Suprapubic skin (tissue), 4 donors: Measurements from ENCODE around the gene ISYNA1. TPM values are rescaled to one million over a fixed set of nuclear protein-coding genes. Genes with fewer than 3 reads are reported as not detected.
"Not testable (repeated sequence)": the region's sequence is repeated elsewhere in the genome, so short reads cannot be mapped to it uniquely, and the experiment has no call there.

Source experiments
- DNase-seq, 2 donors: peaks; one replicate each; pipeline ENCODE4 v3.0.0-alpha.2; 2019; ENCODE audit warnings: low spot score in 2 of 2
- H3K27ac ChIP-seq: fragments of 200-600 bp; sonication (generic); one replicate; pipeline ENCODE4 v1.5.1; 2019
- H3K27me3 ChIP-seq: fragments of 200-600 bp; sonication (generic); one replicate; pipeline ENCODE4 v1.5.1; 2019
- H3K36me3 ChIP-seq: fragments of 200-600 bp; sonication (generic); one replicate; pipeline ENCODE4 v1.5.1; 2019
- H3K4me1 ChIP-seq: fragments of 200-600 bp; sonication (generic); one replicate; pipeline ENCODE4 v1.5.1; 2019
- H3K4me3 ChIP-seq: fragments of 200-600 bp; sonication (generic); one replicate; pipeline ENCODE4 v1.5.1; 2019; ENCODE audit warnings: mild to moderate bottlenecking
- H3K9me3 ChIP-seq: fragments of 200-600 bp; sonication (generic); one replicate; pipeline ENCODE4 v1.5.1; 2019
- EP300 ChIP-seq: sonication (generic); formaldehyde crosslinking; IDR thresholded peaks from one replicate; pipeline ENCODE4 v1.6.1; 2017; ENCODE audit warnings: antibody characterized with exemption
- POLR2A ChIP-seq, 2 donors: fragments of 450-650 bp; IDR thresholded peaks; one replicate each; pipeline ENCODE4 v1.6.1; 2017; ENCODE audit warnings: antibody characterized with exemption in 2 of 2, mild to moderate bottlenecking in 2 of 2, moderate library complexity in 2 of 2
- POLR2AphosphoS5 ChIP-seq, 3 donors: sonication (generic); formaldehyde crosslinking; IDR thresholded peaks; one replicate each; pipeline ENCODE4 v1.6.1; 2017; ENCODE audit warnings: antibody characterized with exemption in 3 of 3
- WGBS: methylation state at CpG from one replicate; pipeline ENCODE4 v1.1.5; 2018; 5-methylcytosine and 5-hydroxymethylcytosine counted together
- total RNA-seq, 4 donors: library from RNA; depleted of rRNA; stranded (reverse); fragments of >200 nt; gene quantifications; one replicate each; pipeline ENCODE4 v1.1.0, GENCODE V29; 2016
- TF ChIP-seq, protein P1 (sequence below), 2 donors: fragments of 200-600 bp in 1 of 2; fragments of 450-650 bp in 1 of 2; sonication (generic) in 1 of 2; IDR thresholded peaks; one replicate each; pipeline ENCODE4 v1.5.1; 2016 to 2019; ENCODE audit warnings: antibody characterized with exemption in 2 of 2, mild to moderate bottlenecking in 1 of 2, moderate library complexity in 1 of 2

Gene ISYNA1
- total RNA-seq, 4 donors from 2014 or later: 7.9 to 27.6 (median 21.0) TPM

DNA sequence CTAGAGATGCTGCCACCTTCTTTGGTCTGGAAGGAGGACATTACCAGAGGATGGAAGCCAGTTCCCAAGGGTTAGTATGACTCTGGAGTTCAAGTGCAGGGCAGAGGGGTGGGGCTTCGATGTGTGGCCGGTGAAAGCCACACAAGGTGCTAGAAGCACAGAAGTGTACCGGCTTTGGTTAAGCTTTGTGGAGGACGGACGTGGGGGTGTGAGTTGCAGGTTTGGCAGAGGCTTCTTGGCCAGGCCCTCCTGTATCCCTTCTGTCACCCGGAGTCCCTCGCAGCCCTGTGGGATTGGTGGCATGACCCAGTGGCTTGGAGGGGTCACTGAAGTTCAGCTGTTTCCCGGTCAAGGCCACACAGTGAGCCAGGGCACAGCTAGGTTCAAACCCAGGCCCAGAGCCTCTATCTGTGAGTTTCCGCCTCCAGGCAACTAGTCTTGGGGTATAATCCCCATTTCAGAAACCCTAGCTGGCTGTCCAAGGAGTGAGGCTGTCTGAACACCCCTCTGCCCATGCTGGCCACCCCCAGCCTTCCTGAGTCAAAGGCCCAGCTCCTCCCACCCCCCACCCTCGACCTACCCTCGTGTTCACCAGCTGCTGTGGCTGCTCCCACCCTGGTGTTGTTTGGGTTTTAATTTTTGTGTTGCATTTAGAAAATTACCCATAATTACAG is 23.3 kb downstream of the ISYNA1 start:
- Histone ChIP-seq H3K27me3 (no peaks in the 10 kb centered on the region), H3K27ac (peak overlapping the region; percentile 81), H3K4me3 (peak overlapping the region; percentile 6), H3K36me3 (no peaks in the 10 kb centered on the region), H3K9me3 (no peaks in the 10 kb centered on the region), H3K4me1 (peaks cover 55% of the 10 kb centered on the region)
- TF ChIP-seq EP300 (no peak), POLR2AphosphoS5 (IDR thresholded peaks at IDR 0.05) (no peak), POLR2A (IDR thresholded peaks at IDR 0.05) (no peak)
- TF ChIP-seq, protein P1, sequence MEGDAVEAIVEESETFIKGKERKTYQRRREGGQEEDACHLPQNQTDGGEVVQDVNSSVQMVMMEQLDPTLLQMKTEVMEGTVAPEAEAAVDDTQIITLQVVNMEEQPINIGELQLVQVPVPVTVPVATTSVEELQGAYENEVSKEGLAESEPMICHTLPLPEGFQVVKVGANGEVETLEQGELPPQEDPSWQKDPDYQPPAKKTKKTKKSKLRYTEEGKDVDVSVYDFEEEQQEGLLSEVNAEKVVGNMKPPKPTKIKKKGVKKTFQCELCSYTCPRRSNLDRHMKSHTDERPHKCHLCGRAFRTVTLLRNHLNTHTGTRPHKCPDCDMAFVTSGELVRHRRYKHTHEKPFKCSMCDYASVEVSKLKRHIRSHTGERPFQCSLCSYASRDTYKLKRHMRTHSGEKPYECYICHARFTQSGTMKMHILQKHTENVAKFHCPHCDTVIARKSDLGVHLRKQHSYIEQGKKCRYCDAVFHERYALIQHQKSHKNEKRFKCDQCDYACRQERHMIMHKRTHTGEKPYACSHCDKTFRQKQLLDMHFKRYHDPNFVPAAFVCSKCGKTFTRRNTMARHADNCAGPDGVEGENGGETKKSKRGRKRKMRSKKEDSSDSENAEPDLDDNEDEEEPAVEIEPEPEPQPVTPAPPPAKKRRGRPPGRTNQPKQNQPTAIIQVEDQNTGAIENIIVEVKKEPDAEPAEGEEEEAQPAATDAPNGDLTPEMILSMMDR (IDR thresholded peaks at IDR 0.05): no peak
- 10% methylated on average over 7 of the region's 11 CpGs for WGBS
- DNase-seq: no peak

DNA sequence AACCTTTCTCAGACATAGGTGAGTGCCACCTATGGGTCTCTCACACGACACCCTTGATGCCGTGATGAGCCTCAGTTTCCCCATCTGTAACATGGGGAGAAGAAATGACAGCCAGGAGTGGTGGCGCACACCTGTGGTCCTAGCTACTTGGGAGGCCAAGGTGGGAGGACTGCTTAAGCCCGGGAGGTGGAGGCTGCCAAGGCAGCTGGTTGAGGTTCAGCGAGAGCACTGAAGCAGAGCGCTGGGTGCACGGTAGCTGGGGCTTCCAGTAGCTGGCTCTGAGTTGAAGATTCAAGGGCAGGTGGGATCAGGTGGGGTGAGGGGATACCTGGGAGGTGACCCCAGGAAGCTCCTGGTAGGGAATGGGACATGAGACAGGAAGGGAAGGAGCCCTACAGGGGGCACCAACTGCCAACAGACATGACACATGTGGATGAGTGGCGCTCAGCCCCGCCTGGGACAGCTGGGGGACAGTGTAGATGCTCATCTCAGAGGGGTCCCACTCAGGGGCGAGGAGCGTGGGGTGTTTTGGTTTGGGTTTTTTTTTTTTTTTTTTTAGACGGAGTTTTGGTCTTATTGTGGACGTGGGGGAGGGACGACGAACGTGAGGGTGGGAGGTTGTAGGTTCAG is 25.2 kb downstream of the ISYNA1 start:
- Histone ChIP-seq H3K4me3 (no peak overlapping the region), H3K27me3 (no peaks in the 10 kb centered on the region), H3K36me3 (no peaks in the 10 kb centered on the region), H3K9me3 (no peaks in the 10 kb centered on the region), H3K27ac (no peak overlapping the region), H3K4me1 (peaks cover 38% of the 10 kb centered on the region)
- no peak for TF ChIP-seq EP300
- TF ChIP-seq POLR2AphosphoS5 (IDR thresholded peaks at IDR 0.05): no peak
- WGBS: 72% methylated on average over 15 of the region's 16 CpGs
- DNase-seq: peak in 1 of 2 donors; percentile 79

DNA sequence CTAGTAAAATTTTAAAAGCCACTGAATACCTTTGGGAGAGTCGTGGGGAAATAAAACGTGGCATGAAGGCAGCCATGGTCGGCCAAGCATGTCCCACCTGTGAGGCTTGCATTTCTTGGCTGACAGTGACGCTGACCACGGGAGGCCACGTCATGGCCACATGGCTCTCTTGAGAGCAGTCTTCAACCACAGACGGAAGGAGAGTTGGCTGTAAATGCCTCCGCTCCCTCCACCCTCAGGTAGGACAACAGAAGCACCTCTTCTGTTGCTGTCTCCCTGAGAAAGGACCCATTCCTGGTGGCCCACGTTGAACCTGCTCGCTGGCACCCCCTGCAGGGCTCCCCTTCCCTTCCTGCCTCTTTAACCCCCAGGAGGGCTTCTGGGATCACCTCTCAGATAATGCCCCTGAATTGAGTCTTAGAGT is 29.9 kb downstream of the ISYNA1 start:
- no peak overlapping the region for H3K27ac ChIP-seq
- H3K4me1 ChIP-seq: peaks cover 2% of the 10 kb centered on the region
- H3K36me3 ChIP-seq: no peaks in the 10 kb centered on the region
- no peaks in the 10 kb centered on the region for H3K27me3 ChIP-seq
- 44% methylated on average over 4 of the region's 10 CpGs for WGBS
- DNase-seq: no peak
- no peak overlapping the region for H3K4me3 ChIP-seq
- no peaks in the 10 kb centered on the region for H3K9me3 ChIP-seq
- no peak for TF ChIP-seq EP300
- TF ChIP-seq, protein P1 (IDR thresholded peaks at IDR 0.05): peak in 1 of 2 donors; percentile 6

DNA sequence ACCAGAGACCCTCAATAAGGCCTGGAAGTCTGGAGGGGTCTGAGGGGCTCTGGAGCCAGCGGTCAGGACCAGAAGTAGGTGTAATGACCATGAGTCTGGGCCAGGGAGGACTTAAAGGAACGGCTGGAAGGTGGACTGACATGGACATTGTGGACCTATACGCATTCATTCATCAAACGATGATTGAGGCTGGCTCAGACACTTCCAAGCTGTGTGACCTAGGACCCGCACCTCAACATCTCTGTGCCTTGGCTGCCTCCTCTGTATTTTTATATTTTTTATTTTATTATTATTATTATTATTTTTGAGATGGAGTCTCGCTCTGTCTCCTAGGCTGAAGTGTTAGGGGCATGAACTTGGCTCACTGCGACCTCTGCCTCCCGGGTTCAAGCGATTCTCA is 31.2 kb downstream of the ISYNA1 start:
- Histone ChIP-seq H3K4me1 (peaks cover 9% of the 10 kb centered on the region), H3K27ac (no peak overlapping the region), H3K4me3 (no peak overlapping the region), H3K9me3 (no peaks in the 10 kb centered on the region), H3K27me3 (no peaks in the 10 kb centered on the region), H3K36me3 (no peaks in the 10 kb centered on the region)
- TF ChIP-seq, protein P1 (IDR thresholded peaks at IDR 0.05): no peak
- TF ChIP-seq EP300: no peak
- TF ChIP-seq POLR2A (IDR thresholded peaks at IDR 0.05): no peak
- TF ChIP-seq POLR2AphosphoS5 (IDR thresholded peaks at IDR 0.05): no peak
- WGBS: 91% methylated on average over 9 of the region's 9 CpGs
- no peak for DNase-seq

DNA sequence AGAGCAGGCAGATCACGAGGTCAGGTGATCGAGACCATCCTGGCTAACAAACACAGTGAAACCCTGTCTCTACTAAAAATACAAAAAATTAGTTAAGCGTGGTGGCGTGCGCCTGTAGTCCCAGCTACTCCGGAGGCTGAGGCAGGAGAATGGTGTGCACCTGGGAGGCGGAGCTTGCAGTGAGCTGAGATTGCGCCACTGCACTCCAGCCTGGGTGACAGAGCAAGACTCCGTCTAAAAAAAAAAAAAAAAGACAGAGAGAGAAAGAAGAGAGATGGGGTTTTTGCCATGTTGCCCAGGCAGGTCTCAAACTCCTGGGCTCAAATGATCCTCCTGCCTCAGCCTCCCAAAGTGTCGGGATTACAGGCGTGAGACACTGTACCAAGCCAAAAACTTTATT is 32.2 kb downstream of the ISYNA1 start:
- H3K27me3 ChIP-seq, H3K4me3 ChIP-seq, DNase-seq, H3K9me3 ChIP-seq, H3K36me3 ChIP-seq, H3K27ac ChIP-seq: not testable (repeated sequence)
- 91% methylated on average over 11 of the region's 11 CpGs for WGBS
- H3K4me1 ChIP-seq: peaks cover 14% of the 10 kb centered on the region

DNA sequence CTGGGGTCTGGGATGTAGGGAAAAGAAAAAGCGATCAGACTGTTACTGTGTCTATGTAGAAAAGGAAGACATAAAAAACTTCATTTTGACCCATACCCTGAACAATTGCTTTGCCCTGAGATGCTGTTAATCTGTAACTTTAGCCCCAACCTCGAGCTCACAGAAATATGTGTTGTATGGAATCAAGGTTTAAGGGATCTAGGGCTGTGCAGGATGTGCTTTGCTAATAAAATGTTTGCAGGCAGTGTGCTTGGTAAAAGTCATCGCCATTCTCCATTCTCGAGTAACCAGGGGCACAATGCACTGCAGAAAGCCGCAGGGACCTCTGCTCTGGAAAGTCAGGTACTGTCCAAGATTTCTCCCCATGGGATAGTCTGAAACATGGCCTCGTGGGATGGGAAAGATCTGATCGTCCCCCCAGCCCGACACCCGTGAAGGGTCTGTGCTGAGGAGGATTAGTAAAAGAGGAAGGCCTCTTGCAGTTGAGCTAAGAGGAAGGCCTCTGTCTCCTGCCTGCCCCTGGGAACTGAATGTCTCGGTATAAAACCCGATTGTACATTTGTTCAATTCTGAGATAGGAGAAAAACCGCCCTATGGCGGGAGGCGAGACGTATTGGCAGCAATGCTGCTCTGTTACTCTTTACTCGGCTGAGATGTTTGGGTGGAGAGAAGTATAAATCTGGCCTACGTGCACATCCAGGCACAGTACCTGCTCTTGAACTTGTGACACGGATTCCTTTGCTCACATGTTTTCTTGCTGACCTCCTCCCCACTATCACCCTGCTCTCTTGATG is 35.3 kb downstream of the ISYNA1 start:
- not testable (repeated sequence) for H3K36me3 ChIP-seq, DNase-seq, H3K9me3 ChIP-seq, H3K4me3 ChIP-seq, H3K27me3 ChIP-seq
- peaks cover 15% of the 10 kb centered on the region for H3K4me1 ChIP-seq
- peak overlapping the region; percentile 37 for H3K27ac ChIP-seq
- 75% methylated on average over 18 of the region's 18 CpGs for WGBS
